ENCODE measurements around the gene MVB12B.

Gene MVB12B

GRCh38 chr9:126411948-126412284 lies 85.3 kb downstream of the MVB12B start:
- DNase-seq, result peak; percentile 30

DNA sequence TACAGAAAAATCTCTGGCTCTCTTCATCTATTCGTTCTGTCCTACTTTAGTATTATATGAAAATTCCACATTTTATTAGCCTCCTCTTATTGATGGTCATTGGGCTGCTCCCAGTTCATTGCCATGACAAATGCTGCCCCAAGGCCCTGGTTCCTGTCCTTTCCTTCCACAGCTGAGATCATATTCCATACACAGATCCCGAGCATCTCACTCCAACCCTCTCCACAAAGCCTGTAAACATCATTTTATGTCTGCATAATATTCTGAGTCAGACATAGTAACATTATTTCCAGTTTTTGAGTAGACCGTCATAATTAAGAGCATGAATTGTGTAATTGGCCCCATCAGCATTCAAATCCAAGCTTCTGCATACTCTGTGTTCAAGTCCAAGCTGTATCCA lies 86.3 kb downstream of the MVB12B start:
- no peak for DNase-seq

GRCh38 chr9:126413391-126414068 lies 86.9 kb downstream of the MVB12B start:
- DNase-seq, result no peak

- no peak for DNase-seq
These were observed 89.2 kb downstream of the MVB12B start for GRCh38 chr9:126415741-126416370.

DNA sequence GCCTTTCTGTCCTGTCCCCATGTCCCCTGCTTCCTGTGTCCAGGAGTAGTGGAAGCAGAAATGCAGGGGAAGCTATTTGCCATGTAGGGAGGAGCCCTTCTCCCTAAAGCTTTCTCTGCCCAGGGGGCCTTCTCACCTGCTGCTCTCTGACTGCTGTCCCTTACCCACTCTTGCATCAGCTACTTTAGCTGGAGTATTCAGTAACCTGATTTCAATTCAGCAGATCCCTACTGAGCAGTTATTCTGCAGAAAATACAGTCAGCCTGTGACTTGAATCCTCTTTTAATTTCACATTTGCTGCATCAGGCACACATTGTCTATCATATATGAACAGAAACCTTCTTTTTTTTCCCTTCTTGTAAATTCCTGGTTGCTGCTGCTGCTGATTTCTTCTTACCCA lies 90.4 kb downstream of the MVB12B start:
- no peak for DNase-seq

DNA sequence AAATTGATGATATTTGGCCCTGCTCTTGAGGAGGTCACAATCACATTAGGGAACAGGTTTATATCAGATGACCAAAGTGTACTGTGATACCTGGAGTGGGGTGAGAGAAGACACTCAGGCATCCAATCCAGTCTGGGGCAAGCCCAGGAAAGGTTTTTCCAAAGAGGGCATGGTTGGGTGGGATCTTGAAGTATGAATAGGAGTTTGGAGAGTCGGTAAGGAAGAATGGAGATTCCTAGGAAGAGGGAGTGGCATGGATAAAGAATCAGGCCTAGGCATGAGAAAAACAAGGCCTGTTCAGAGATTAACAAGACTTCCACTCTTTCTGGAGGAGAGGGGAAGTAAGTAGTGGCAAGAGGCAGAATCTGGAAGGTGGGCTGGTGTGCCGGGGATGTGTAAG lies 91.1 kb downstream of the MVB12B start:
- DNase-seq, result no peak

DNA sequence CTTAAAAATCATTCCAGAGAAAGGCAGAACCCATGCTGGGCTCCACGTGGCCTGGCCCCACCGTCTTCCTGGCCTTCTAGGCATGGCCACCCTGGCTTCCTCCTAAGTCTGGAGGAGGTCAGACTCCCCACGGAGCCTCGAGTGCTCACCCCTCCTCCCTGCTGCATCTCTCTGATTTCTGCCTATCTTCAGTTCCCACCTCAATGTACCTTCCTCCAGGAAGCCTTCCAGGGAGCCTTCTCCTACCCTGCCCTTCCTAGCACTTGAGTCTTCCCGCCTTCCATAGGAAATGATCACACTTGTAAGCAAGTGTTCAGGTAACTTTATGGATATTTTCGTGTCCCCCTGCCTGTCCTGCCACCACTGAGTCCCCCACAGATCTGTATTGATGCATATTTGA lies 92.0 kb downstream of the MVB12B start:
- no peak for DNase-seq

- DNase-seq, result no peak
These were observed 92.8 kb downstream of the MVB12B start for GRCh38 chr9:126419475-126419874.

DNA sequence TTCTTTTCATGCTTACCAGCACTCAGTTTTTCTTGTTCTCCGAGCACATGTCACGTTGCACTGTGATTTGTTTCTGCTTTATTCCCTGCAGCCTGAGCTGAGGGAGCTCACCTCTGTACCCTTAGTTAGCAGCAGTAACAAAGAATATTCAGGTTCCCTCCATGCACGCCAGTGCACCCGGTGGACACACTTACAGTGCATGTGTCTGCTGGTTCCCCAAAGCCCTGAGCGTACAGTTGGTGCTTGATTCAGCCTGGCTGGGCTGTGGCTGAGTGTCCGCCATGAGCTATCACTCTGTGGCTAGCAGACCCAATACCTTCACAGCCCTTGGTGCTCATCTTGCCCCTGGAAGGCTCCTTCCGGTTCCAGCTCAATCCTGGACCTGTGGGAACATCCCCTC lies 93.5 kb downstream of the MVB12B start:
- no peak for DNase-seq

GRCh38 chr9:126420643-126421564 lies 94.3 kb downstream of the MVB12B start:
- peak; percentile 80 for DNase-seq

GRCh38 chr9:126421567-126422428 lies 95.2 kb downstream of the MVB12B start:
- DNase-seq, result peak; percentile 21

- DNase-seq, result no peak
These were observed 96.7 kb downstream of the MVB12B start for GRCh38 chr9:126423142-126423915.

- DNase-seq, result no peak
These were observed 97.2 kb downstream of the MVB12B start for GRCh38 chr9:126423916-126424185.

GRCh38 chr9:126424511-126424910 lies 97.9 kb downstream of the MVB12B start:
- no peak for DNase-seq

- DNase-seq, result peak; percentile 75
These were observed 102.0 kb downstream of the MVB12B start for GRCh38 chr9:126428534-126429175.

DNA sequence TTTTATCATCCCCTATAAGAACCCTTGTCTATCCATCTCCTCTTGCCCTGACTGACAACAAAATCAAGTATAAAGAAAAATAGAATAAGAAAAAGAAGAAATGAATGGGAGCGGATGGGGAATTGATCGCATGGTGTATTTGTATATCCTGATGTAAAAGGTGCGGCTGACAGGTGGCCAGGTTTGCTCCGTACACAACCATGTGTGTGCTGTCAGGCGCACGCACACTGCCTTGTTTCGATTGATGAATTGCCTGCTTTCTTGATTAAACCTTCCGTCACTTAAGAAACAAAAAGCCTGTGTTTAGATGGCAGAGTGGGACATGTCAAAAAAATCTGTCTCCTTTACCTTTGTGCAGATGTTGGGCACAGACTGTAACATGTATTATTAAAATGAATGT lies 102.6 kb downstream of the MVB12B start:
- peak; percentile 32 for DNase-seq

- DNase-seq, result no peak
These were observed 103.5 kb downstream of the MVB12B start for GRCh38 chr9:126430124-126430523.

- DNase-seq, result no peak
These were observed 104.6 kb downstream of the MVB12B start for GRCh38 chr9:126431077-126431742.

- no peak for DNase-seq
These were observed 106.0 kb downstream of the MVB12B start for GRCh38 chr9:126432659-126433058.

- DNase-seq, result no peak
These were observed 108.5 kb downstream of the MVB12B start for GRCh38 chr9:126435105-126435504.

- DNase-seq, result no peak
These were observed 109.0 kb downstream of the MVB12B start for GRCh38 chr9:126435626-126436025.
